Measurements from ENCODE around the gene ANAPC7.

DNA sequence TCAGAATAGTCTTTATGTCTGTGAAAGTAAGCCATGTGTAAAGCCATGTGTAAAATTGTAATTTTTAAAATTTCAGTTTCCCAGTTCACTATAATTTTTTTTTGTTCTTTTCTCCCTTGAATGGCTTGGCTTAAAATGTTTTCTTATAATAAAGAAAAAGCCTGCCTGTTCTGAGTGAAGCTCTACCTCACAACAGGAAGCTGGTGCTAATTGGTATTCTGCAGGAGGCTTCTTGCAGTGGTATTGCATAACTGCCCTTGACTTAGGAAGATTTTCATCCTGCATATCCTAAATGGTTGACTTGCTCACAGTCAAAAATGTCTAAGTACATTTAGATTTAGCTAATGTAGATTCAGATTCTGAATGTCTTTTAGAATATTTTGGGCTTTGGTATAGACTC lies 73.0 kb downstream of the ANAPC7 start:
- no peak for TF ChIP-seq CTCF (IDR thresholded peaks at IDR 0.05)
- TF ChIP-seq POLR2A (IDR thresholded peaks at IDR 0.05), result no peak
